GM19468 (cell line): ENCODE data around the gene IVD.

Source experiments
- ATAC-seq: cut with Tn5 transposase; IDR thresholded peaks from one replicate; pipeline ENCODE4 v1.9.1; 2021; ENCODE audit warnings: mild to moderate bottlenecking, moderate library complexity, moderate number of reproducible peaks; ENCODE audit not compliant: unreplicated experiment; ENCODE audit errors: extremely low read depth

The IVD gene

DNA sequence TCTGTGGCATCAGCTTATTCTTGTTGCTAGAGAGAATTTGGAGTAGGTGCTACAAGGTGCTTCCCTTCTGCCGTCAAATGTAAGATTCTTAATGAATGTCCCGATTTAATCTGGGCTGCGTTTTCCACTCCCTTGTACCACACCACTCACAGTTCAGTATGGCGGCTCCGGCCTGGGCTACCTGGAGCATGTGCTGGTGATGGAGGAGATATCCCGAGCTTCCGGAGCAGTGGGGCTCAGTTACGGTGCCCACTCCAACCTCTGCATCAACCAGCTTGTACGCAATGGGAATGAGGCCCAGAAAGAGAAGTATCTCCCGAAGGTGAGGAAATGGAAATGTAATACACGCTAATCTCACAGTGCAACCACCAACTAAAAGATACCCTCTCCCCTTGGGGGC is 4.9 kb downstream of the IVD start:
- ATAC-seq = no peak

DNA sequence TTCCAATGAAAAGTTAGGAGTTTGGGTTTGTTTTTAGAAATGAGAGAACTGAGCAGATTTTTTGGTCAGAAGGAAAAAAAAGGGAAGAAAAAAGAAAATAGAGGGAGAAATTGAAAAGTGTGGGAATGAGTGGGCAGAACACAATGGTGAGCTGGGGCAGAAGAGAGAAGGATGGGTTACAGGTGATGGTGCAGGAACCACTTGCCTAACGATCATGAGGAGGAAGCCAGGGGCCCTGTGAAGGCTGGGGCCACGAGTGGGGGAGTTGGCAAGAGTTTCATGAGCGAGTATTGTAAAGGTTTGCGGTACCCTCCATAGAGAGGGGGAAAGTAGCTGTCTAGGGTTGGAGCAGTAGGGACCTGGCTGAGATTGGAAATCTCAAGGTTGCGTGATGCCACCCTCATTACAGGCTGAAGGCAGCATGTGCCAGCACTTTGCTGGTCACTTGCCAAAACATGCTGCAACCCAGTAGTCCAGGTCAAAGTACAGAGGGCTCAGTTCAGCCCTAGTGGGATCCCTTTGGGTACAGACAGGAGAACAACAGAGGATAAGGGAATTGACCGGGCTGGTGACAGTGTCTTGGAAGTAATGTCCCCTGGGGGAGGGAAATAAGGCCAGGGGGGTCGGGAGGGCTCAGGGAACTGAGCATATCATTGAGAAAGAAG is 6.6 kb downstream of the IVD start:
- no peak for ATAC-seq

DNA sequence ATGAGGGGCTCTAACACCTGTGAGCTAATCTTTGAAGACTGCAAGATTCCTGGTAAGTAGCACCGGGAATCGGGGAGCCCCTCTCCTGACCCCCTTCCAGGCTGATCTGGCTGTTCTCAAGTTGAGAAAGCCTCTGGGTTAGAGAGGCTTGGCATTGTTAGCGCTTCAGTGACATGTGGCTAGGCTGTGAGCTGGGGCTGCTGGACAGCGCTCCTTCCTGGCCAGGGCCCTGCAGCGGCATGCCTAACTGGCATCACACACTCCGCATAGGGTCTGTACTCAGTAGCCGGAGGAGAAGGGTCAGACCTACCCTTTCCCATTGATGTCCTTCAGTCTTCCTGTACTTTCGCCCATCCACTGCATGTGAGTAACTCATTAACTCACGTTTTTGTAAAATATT is 7.4 kb downstream of the IVD start:
- ATAC-seq = no peak

- ATAC-seq = no peak
Observed at GRCh38 chr15:40414816-40415215, 9.2 kb downstream of the IVD start.

- no peak for ATAC-seq
Observed at GRCh38 chr15:40415226-40415625, 9.6 kb downstream of the IVD start.

DNA sequence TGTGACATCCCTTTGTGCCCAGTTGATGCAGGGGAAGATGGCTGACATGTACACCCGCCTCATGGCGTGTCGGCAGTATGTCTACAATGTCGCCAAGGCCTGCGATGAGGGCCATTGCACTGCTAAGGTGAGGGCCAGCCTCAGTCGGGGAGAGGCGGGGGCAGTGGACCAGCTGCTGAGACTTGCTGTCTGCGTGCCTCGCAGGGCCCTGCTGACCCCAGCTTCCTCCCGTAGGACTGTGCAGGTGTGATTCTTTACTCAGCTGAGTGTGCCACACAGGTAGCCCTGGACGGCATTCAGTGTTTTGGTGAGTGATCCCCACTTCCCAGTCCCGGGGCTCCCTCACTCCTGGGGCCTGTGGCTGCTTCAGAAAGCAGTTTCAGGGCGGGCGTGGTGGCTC is 10.5 kb downstream of the IVD start:
- ATAC-seq = no peak

DNA sequence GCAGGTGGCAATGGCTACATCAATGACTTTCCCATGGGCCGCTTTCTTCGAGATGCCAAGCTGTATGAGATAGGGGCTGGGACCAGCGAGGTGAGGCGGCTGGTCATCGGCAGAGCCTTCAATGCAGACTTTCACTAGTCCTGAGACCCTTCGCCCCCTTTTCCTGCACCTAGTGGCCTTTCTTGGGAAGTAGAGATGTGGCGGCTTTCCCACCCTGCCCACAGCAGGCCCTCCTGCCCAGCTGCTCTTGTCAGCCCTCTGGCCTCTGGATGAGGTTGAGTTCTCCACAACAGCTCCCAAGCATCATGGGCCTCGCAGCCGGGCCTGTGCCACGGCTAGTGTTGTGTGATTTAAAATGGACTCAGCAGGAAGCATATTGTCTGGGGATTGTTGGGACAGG is 12.5 kb downstream of the IVD start:
- no peak for ATAC-seq

DNA sequence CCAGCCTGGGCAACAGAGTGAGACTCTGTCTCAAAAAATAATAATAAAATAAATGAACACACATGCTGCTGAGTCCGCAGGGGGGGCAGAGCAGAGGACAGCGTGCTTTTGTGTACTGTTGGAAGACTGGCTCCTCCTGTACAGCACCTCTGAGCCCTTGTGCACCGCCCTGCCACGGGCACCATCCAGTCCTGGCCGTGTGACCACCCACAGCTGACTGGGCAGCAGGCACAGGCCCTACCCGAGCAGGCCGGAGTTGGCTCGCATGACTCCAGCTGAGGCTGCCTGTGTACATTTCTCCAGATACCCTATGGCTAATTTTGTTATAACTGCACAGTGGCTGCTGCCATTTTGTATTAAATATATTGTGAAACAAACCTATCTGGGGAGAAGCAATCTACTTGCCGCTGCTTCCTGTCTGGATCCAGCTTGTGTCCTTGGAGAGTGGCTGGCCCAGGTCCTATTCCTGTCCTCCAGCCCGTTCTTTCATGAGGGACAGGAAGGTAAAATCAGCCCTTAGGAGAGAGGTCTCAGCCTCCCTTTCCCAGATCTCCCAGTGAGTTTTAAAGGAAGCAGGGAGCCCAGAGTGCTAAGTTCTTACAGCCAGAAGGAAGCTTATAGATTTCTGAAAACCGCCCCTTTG is 14.6 kb downstream of the IVD start:
- no peak for ATAC-seq

DNA sequence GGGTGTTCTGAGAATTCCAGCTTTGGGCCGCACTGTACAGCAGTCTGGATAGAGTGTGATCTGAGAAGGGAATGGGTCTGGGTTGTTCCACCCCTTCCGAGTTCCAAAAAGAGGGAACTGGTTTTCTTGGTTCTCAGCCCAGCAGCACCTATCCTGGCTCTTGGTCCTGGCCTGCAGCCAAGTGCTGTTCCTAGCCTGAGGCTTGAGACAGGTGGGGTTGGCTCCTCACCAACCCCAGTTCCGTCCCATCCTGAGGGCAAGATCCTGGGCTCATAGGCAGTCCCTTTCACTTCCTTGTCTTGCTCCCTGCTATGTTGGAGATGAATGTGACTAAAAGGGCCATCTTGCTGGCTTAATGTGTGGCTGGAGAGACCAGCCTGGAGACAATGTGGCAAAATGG is 15.2 kb downstream of the IVD start:
- ATAC-seq = no peak

DNA sequence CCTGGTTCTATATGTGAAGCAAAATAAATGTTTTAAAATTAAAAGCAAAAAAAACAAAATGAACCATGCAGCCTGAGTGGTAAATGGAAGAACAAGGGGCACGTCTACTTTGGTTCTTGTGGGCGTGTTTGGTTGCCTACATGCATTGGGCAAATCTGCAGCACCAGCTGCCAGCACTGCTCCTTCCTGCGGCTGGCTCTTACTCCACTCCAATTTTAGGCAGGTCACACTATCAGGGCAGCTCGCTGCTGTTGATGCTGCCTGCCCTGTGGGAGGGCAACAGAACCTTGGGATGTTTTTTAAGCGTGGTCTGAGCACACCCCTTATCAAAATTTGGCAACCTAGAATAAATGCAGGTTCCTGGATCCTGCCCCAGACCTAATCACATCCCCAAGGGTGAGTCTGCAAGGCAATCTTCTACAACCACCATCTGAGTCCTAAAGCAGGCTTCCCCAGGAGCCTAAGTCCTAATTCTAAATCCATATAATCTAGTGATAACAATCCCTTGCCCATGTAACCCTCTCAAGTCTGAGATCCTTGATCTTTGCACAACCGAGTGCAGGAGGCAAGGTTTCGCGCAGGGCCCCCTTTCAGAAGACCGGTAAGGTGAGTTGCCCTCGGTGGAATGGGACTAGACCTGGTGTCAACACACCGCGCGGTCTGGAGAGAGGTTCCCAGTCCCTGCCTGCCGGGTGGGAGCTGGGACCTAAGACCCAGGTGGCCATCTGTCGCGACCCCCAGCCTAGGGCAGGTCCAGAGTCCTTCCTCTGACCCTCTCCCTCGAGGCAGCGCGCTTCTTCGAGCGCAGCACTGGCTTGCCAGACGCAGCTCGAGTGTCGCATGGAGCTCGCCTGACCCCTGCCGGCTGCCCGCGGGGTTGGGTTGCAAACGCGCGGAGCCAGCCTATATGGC is 15.9 kb downstream of the IVD start:
- no peak for ATAC-seq

- no peak for ATAC-seq
Observed at GRCh38 chr15:40424483-40425115, 19.0 kb downstream of the IVD start.

- no peak for ATAC-seq
Observed at GRCh38 chr15:40425681-40426080, 20.1 kb downstream of the IVD start.

DNA sequence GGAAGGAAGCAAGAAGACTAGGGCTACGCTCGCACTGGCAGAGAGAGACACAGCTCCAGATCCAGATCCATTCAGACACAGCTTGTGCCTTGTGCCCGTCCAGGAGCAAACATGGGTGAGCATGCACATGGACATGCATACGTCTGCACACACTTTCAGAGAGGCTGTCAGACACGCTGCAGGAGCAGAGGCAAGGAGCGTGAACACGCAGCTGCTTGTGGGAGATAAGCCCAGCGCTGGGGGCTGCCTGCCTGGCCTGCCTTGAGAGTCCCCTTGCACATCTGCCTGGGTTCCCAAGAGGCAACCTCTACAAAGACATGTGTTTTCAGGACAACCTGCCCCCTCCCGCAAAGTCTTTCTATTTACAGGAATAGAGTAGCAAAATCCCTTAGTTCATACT is 21.6 kb downstream of the IVD start:
- no peak for ATAC-seq

GRCh38 chr15:40428185-40428584 is 22.6 kb downstream of the IVD start:
- ATAC-seq = no peak

- no peak for ATAC-seq
Observed at GRCh38 chr15:40429068-40429710, 23.6 kb downstream of the IVD start.

- no peak for ATAC-seq
Observed at GRCh38 chr15:40430271-40430805, 24.7 kb downstream of the IVD start.

GRCh38 chr15:40435023-40435709 is 29.6 kb downstream of the IVD start:
- no peak for ATAC-seq

DNA sequence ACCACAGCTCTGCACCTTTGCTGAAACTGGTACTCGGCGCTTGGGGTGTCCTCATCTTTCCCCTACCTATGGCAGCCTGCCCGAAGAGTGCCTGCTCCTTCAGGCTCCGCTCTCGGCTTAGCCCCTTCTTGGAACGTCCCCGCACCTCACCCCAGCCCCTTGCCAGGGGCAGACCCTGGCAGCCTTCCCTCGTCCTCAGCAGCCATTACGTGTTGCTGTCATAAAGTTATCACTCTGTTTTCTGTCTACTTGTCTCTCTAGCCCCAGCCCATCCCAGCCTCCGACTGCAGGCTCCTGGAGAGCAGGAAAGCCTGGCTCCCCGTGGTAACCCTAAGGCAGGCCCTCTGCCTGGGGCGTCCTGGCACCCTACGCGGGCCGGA is 30.1 kb downstream of the IVD start:
- ATAC-seq = no peak

- no peak for ATAC-seq
Observed at GRCh38 chr15:40436116-40436891, 30.7 kb downstream of the IVD start.
